DND-41 (cell line): ENCODE results near the gene CHIT1.

Source experiments
- ATAC-seq: fragments of 200-7000 bp; cut with Tn5 transposase; 3 replicates; pipeline ENCODE4 v1.9.1; 2021; ENCODE audit warnings: low read depth; ENCODE audit not compliant: insufficient read depth
- DNase-seq: peaks from one replicate; pipeline ENCODE4 v3.0.0-alpha.2; 2020
- H2AFZ ChIP-seq: 2 replicates; pipeline ENCODE4 v1.6.0; 2012; ENCODE audit warnings: low read depth, low read length
- H3K27ac ChIP-seq: 2 replicates; pipeline ENCODE4 v1.5.1; 2012; ENCODE audit warnings: low read length, inconsistent platforms
- H3K27me3 ChIP-seq: fragments of 200-600 bp; sonication (generic); 2 replicates; pipeline ENCODE4 v1.6.0; 2012; ENCODE audit warnings: low read length, mild to moderate bottlenecking, inconsistent platforms; ENCODE audit not compliant: insufficient read depth, poor library complexity
- H3K36me3 ChIP-seq: 2 replicates; pipeline ENCODE4 v1.5.1; 2012; ENCODE audit warnings: low read length, inconsistent platforms; ENCODE audit not compliant: insufficient read depth
- H3K4me1 ChIP-seq: 2 replicates; pipeline ENCODE4 v1.5.1; 2012; ENCODE audit warnings: mild to moderate bottlenecking, low read length; ENCODE audit not compliant: insufficient read depth
- H3K4me2 ChIP-seq: 2 replicates; pipeline ENCODE4 v1.6.0; 2012; ENCODE audit warnings: mild to moderate bottlenecking, moderate library complexity, low read length, inconsistent platforms; ENCODE audit not compliant: insufficient read depth
- H3K4me3 ChIP-seq, 2 experiments: fragments of 200-600 bp in 1 of 2; shearing (Covaris generic) in 1 of 2; 2 replicates each; pipeline ENCODE4 v1.5.1; 2012 to 2016; ENCODE audit warnings: inconsistent platforms in 2 of 2, low read length in 2 of 2, mild to moderate bottlenecking in 2 of 2, low read depth in 1 of 2, moderate library complexity in 1 of 2
- H3K79me2 ChIP-seq: 2 replicates; pipeline ENCODE4 v1.6.0; 2012; ENCODE audit warnings: low read length, inconsistent platforms; ENCODE audit not compliant: insufficient read depth
- H3K9ac ChIP-seq: 2 replicates; pipeline ENCODE4 v1.6.0; 2012; ENCODE audit warnings: low read depth, mild to moderate bottlenecking, inconsistent platforms, low read length, moderate library complexity
- H3K9me3 ChIP-seq: 2 replicates; pipeline ENCODE4 v1.5.1; 2012; ENCODE audit warnings: low read length, moderate library complexity, mild to moderate bottlenecking, inconsistent platforms; ENCODE audit not compliant: insufficient read depth, severe bottlenecking
- H4K20me1 ChIP-seq: 2 replicates; pipeline ENCODE4 v1.6.0; 2012; ENCODE audit warnings: low read length; ENCODE audit not compliant: insufficient read depth
- EZH2 ChIP-seq: IDR thresholded peaks from 3 replicates; pipeline ENCODE4 v1.6.1; 2012; ENCODE audit warnings: borderline replicate concordance, low read depth, mild to moderate bottlenecking, moderate library complexity, low read length, inconsistent platforms; ENCODE audit not compliant: severe bottlenecking
- TF ChIP-seq, protein P1 (sequence below): IDR thresholded peaks from 2 replicates; pipeline ENCODE4 v1.5.1; 2012; ENCODE audit warnings: borderline replicate concordance, low read length, moderate library complexity, mild to moderate bottlenecking; ENCODE audit not compliant: poor library complexity, severe bottlenecking; ENCODE audit errors: extremely low read depth

CHIT1 gene

DNA sequence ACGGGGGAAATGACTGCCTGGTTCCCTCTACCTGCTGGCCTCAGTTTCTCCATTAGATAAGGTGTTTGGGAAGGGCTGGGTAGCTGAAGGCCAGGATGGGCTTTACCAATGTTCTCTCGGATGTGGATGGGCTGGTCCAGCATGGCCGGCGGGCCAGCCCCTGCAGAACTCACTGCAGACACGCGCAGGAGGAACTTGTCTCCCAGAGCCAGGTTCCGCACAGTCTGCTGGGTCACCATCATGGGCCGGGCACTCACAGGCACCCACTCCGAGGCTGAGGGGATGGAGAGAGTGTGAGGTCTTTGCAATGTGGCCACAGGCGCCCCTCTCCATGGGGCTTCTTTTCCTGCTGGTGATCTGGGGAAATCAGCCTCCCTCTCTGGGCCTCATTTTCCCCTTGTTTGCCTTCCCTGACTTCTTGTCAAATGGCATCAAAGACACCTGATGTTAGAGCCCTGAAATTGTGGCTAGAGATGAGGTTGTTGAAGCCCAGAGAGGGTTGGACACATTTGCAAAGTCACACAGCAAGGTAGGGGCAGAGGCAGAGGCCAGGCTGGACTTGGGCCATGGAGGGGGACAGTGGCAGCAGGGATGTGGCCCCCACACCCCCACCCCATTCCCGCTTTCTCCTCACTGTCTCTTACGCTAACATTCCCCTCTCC, 55.0 kb downstream of the CHIT1 start:
- H3K9ac ChIP-seq = no peak overlapping the region

DNA sequence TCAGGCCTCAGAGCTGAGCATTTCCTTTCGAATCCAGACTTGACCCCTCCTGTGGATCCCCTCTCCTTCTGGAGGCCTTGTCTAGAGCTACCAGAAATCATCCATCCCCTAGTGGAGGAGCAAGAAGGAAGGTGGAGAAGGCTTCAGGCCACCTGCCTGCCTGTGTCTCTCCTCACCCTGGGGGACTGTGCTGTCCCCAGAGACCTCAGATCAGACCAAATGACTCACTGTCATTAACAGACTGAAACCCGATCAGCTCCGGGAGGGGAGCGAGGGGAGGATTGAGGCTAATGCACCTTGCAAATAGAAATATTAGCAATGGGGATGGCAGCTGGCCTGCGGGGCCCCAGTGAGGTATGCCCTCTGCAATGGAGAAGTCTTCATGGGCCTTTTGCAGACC, 55.9 kb downstream of the CHIT1 start:
- Histone ChIP-seq H3K36me3 (no peaks in the 10 kb centered on the region), H3K27ac (no peak overlapping the region), H3K9ac (no peak overlapping the region), H4K20me1 (peaks cover 6% of the 10 kb centered on the region), H3K4me2 (no peak overlapping the region), H3K79me2 (no peaks in the 10 kb centered on the region), H3K4me3 (no peak overlapping the region), H2AFZ (no peak overlapping the region), H3K27me3 (peaks cover 17% of the 10 kb centered on the region), H3K9me3 (no peaks in the 10 kb centered on the region), H3K4me1 (no peaks in the 10 kb centered on the region)
- no peak for DNase-seq
- TF ChIP-seq, protein P1, sequence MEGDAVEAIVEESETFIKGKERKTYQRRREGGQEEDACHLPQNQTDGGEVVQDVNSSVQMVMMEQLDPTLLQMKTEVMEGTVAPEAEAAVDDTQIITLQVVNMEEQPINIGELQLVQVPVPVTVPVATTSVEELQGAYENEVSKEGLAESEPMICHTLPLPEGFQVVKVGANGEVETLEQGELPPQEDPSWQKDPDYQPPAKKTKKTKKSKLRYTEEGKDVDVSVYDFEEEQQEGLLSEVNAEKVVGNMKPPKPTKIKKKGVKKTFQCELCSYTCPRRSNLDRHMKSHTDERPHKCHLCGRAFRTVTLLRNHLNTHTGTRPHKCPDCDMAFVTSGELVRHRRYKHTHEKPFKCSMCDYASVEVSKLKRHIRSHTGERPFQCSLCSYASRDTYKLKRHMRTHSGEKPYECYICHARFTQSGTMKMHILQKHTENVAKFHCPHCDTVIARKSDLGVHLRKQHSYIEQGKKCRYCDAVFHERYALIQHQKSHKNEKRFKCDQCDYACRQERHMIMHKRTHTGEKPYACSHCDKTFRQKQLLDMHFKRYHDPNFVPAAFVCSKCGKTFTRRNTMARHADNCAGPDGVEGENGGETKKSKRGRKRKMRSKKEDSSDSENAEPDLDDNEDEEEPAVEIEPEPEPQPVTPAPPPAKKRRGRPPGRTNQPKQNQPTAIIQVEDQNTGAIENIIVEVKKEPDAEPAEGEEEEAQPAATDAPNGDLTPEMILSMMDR = no peak
- TF ChIP-seq EZH2 = no peak
- ATAC-seq = no peak

More for the DNA sequence above, 55.0 kb downstream of the CHIT1 start:
- TF ChIP-seq, protein P1 = no peak
- no peak for TF ChIP-seq EZH2
- Histone ChIP-seq H3K27me3 (peaks cover 21% of the 10 kb centered on the region), H3K27ac (no peak overlapping the region), H3K36me3 (no peaks in the 10 kb centered on the region), H3K4me1 (no peaks in the 10 kb centered on the region), H4K20me1 (peaks cover 6% of the 10 kb centered on the region), H3K4me2 (no peak overlapping the region), H3K79me2 (no peaks in the 10 kb centered on the region), H2AFZ (no peak overlapping the region), H3K4me3 (no peak overlapping the region), H3K9me3 (no peaks in the 10 kb centered on the region)
- no peak for DNase-seq
- ATAC-seq = no peak

DNA sequence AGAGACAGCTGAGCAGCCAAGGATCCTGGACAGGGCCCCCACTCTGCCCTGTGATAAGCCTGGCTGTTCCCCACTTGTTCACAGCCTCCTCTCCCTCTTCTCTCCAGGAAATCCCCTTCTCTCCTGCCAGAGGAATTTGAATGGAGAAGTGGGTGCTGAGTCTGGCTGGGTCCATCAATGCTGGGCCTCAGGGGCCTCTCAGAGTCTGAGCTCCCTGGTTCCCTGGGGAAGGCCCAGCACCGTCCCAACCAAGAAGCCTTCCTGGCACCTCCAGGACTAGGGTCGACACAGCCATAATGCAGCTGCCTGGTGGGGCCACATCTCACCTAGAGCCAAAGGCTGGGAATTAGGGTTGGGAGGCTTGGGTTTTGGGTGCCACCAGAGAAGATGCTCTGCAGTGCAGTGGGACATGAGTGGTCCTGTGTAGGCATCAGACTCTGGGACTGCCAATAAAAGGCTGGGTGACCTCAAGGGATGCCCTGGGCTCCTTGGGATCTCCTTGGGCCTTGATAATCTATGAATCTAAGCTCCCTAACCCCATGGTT, 56.4 kb downstream of the CHIT1 start:
- Histone ChIP-seq H3K79me2 (no peaks in the 10 kb centered on the region), H4K20me1 (peaks cover 6% of the 10 kb centered on the region), H3K9ac (no peak overlapping the region), H3K27me3 (peaks cover 13% of the 10 kb centered on the region), H2AFZ (no peak overlapping the region), H3K36me3 (no peaks in the 10 kb centered on the region), H3K4me1 (no peaks in the 10 kb centered on the region), H3K27ac (no peak overlapping the region), H3K9me3 (no peaks in the 10 kb centered on the region), H3K4me2 (no peak overlapping the region), H3K4me3 (no peak overlapping the region)
- DNase-seq = no peak
- TF ChIP-seq EZH2 = no peak
- TF ChIP-seq, protein P1 = no peak
- no peak for ATAC-seq
